H4 (cell line): ENCODE measurements around the gene ZNF680. TPM values are rescaled to one million over a fixed set of nuclear protein-coding genes. Genes with fewer than 3 reads are reported as not detected.
A peak's percentile ranks its signal among the peaks of the same experiment; 100 is the strongest.
"Not testable (repeated sequence)": the region's sequence is repeated elsewhere in the genome, so short reads cannot be mapped to it uniquely, and the experiment has no call there.

ENCODE experiments used
- DNase-seq: peaks from one replicate; pipeline ENCODE4 v3.0.0-alpha.2; 2015; ENCODE audit warnings: low spot score
- total RNA-seq: library from RNA; depleted of rRNA; stranded (reverse); fragments of >200 nt; shearing (Covaris generic); gene quantifications from 2 replicates; pipeline ENCODE4 v1.2.3, GENCODE V29; 2014; rRNA removed

Gene ZNF680
- total RNA-seq, result 15.2 and 18.0 TPM in 2 replicates

- peak; percentile 98 for DNase-seq
Observed at GRCh38 chr7:64562626-64563278, at the start of gene ZNF680. TSS of gene ZNF680 (minus strand) at chr7:64563071. CDS start at chr7:64562954, 117 bp downstream.

- no peak for DNase-seq
Observed at GRCh38 chr7:64612452-64612851, 49.6 kb upstream of the ZNF680 start.

- no peak for DNase-seq
Observed at GRCh38 chr7:64611717-64612116, 48.8 kb upstream of the ZNF680 start.

GRCh38 chr7:64610997-64611396 lies 48.1 kb upstream of the ZNF680 start:
- DNase-seq, result no peak

- DNase-seq, result no peak
Observed at GRCh38 chr7:64608116-64608910, 45.4 kb upstream of the ZNF680 start.

- no peak for DNase-seq
Observed at GRCh38 chr7:64606385-64606784, 43.5 kb upstream of the ZNF680 start.

GRCh38 chr7:64603271-64603670 lies 40.4 kb upstream of the ZNF680 start:
- no peak for DNase-seq

GRCh38 chr7:64602518-64602917 lies 39.6 kb upstream of the ZNF680 start:
- DNase-seq, result no peak

GRCh38 chr7:64602086-64602485 lies 39.2 kb upstream of the ZNF680 start:
- no peak for DNase-seq

GRCh38 chr7:64599359-64599758 lies 36.5 kb upstream of the ZNF680 start:
- no peak for DNase-seq

GRCh38 chr7:64590971-64591370 lies 28.1 kb upstream of the ZNF680 start:
- no peak for DNase-seq

- DNase-seq, result peak; percentile 29
Observed at GRCh38 chr7:64581926-64582894, 19.3 kb upstream of the ZNF680 start.

GRCh38 chr7:64581391-64581790 lies 18.5 kb upstream of the ZNF680 start:
- no peak for DNase-seq

GRCh38 chr7:64574540-64575099 lies 11.7 kb upstream of the ZNF680 start:
- no peak for DNase-seq

- not testable (repeated sequence) for DNase-seq
Observed at GRCh38 chr7:64570284-64570605, 7.4 kb upstream of the ZNF680 start.

- not testable (repeated sequence) for DNase-seq
Observed at GRCh38 chr7:64569372-64570283, 6.8 kb upstream of the ZNF680 start.

- DNase-seq, result no peak
Observed at GRCh38 chr7:64562256-64562625, 630 bp downstream of the ZNF680 start.

GRCh38 chr7:64559206-64559605 lies 3.7 kb downstream of the ZNF680 start:
- peak; percentile 66 for DNase-seq

GRCh38 chr7:64558781-64559180 lies 4.1 kb downstream of the ZNF680 start:
- DNase-seq, result no peak

GRCh38 chr7:64558323-64558705 lies 4.6 kb downstream of the ZNF680 start:
- DNase-seq, result no peak
